T-helper 22 cell (primary cell): Measurements from ENCODE around the gene SH2D4B.
"Not testable (repeated sequence)": the region's sequence is repeated elsewhere in the genome, so short reads cannot be mapped to it uniquely, and the experiment has no call there.

Experiments used
- DNase-seq: peaks from one replicate; pipeline ENCODE4 v3.0.0-alpha.2; 2020; ENCODE audit warnings: low read depth

The SH2D4B gene

GRCh38 chr10:80542652-80543318, 5.1 kb downstream of the SH2D4B start:
- DNase-seq: no peak

GRCh38 chr10:80543319-80543672, 5.6 kb downstream of the SH2D4B start:
- not testable (repeated sequence) for DNase-seq

- DNase-seq: no peak
These were observed 6.7 kb downstream of the SH2D4B start for GRCh38 chr10:80544316-80544953.

- no peak for DNase-seq
These were observed 7.7 kb downstream of the SH2D4B start for GRCh38 chr10:80545258-80545881.

GRCh38 chr10:80552151-80552646, 14.5 kb downstream of the SH2D4B start:
- no peak for DNase-seq

GRCh38 chr10:80553436-80553835, 15.7 kb downstream of the SH2D4B start:
- no peak for DNase-seq

- DNase-seq: no peak
These were observed 16.3 kb downstream of the SH2D4B start for GRCh38 chr10:80554050-80554449.

- DNase-seq: no peak
These were observed 17.7 kb downstream of the SH2D4B start for GRCh38 chr10:80555415-80555814.

GRCh38 chr10:80561950-80562349, 24.2 kb downstream of the SH2D4B start:
- no peak for DNase-seq

GRCh38 chr10:80567292-80567691, 29.6 kb downstream of the SH2D4B start:
- DNase-seq: no peak

GRCh38 chr10:80569131-80569895, 31.6 kb downstream of the SH2D4B start:
- DNase-seq: no peak

- no peak for DNase-seq
These were observed 33.6 kb downstream of the SH2D4B start for GRCh38 chr10:80571352-80571751.

- no peak for DNase-seq
These were observed 41.6 kb downstream of the SH2D4B start for GRCh38 chr10:80579181-80579763.

GRCh38 chr10:80579849-80580637, 42.3 kb downstream of the SH2D4B start:
- DNase-seq: no peak

- DNase-seq: no peak
These were observed 43.2 kb downstream of the SH2D4B start for GRCh38 chr10:80580638-80581468.

- DNase-seq: no peak
These were observed 43.8 kb downstream of the SH2D4B start for GRCh38 chr10:80581469-80581835.

- no peak for DNase-seq
These were observed 44.7 kb downstream of the SH2D4B start for GRCh38 chr10:80582286-80582960.

- no peak for DNase-seq
These were observed 46.0 kb downstream of the SH2D4B start for GRCh38 chr10:80583685-80584084.

- DNase-seq: no peak
These were observed 48.1 kb downstream of the SH2D4B start for GRCh38 chr10:80585812-80586211.

- no peak for DNase-seq
These were observed 50.8 kb downstream of the SH2D4B start for GRCh38 chr10:80588546-80588945.
